MCF 10A (cell line): Measurements from ENCODE around the gene KAZALD1. TPM values are rescaled to one million over a fixed set of nuclear protein-coding genes. Genes with fewer than 3 reads are reported as not detected.

Experiments
- BruUV-seq: library from RNA; stranded (reverse); fragments of 400-500 nt; replicated peaks from 2 replicates; lab custom pipeline; 2021; lab: Mats Ljungman, UMichigan
- CTCF ChIA-PET: fragments of 300-600 bp; sonication (Branson Sonifier 250); formaldehyde crosslinking; extraction: SDS; loops from one replicate; lab custom pipeline; 2021; ENCODE audit warnings: antibody characterized with exemption, inconsistent platforms; lab: Yijun Ruan, JAX
- POLR2A ChIA-PET: fragments of 300-600, 350-650 bp; sonication (Branson Sonifier 250); formaldehyde crosslinking; extraction: SDS; loops from one replicate; lab custom pipeline; 2020; ENCODE audit warnings: antibody characterized with exemption, inconsistent platforms; lab: Yijun Ruan, JAX
- DNase-seq: peaks from one replicate; pipeline ENCODE4 v3.0.0-alpha.2; 2018; ENCODE audit not compliant: unreplicated experiment
- H3K27ac Mint-ChIP-seq: one replicate; pipeline ENCODE4 v1.8.0; 2022; ENCODE audit warnings: mild to moderate bottlenecking, low read depth, mixed read lengths; ENCODE audit not compliant: unreplicated experiment
- H3K27me3 Mint-ChIP-seq: one replicate; pipeline ENCODE4 v1.8.0; 2022; ENCODE audit warnings: mixed read lengths; ENCODE audit not compliant: insufficient read depth, unreplicated experiment
- H3K36me3 Mint-ChIP-seq: one replicate; pipeline ENCODE4 v1.8.0; 2022; ENCODE audit warnings: mild to moderate bottlenecking, moderate library complexity, mixed read lengths; ENCODE audit not compliant: insufficient read depth, unreplicated experiment
- H3K4me1 Mint-ChIP-seq: one replicate; pipeline ENCODE4 v1.8.0; 2022; ENCODE audit warnings: mixed read lengths; ENCODE audit not compliant: insufficient read depth, unreplicated experiment
- H3K4me3 Mint-ChIP-seq: one replicate; pipeline ENCODE4 v1.8.0; 2022; ENCODE audit warnings: mild to moderate bottlenecking, moderate library complexity, mixed read lengths; ENCODE audit not compliant: unreplicated experiment
- H3K9me3 Mint-ChIP-seq: one replicate; pipeline ENCODE4 v1.8.0; 2022; ENCODE audit warnings: mixed read lengths; ENCODE audit not compliant: unreplicated experiment
- intact Hi-C: fragments of 100-400 bp; cut with micrococcal nuclease; formaldehyde crosslinking; loops from 2 replicates; pipeline ENCODE4 v1.14.1; 2022
- total RNA-seq: library from RNA; stranded (reverse); gene quantifications from 2 replicates; pipeline ENCODE4 v1.2.3, GENCODE V29; 2022
- TF ChIP-seq, protein P1 (sequence below): fragments of 200-600 bp; IDR thresholded peaks from one replicate; pipeline ENCODE4 v1.8.0; 2022; ENCODE audit warnings: antibody characterized with exemption, mild to moderate bottlenecking; ENCODE audit not compliant: unreplicated experiment

KAZALD1 gene
- total RNA-seq, 1 experiment from 2014 or later, result 2.4 TPM

GRCh38 chr10:101046332-101047238 lies 15.2 kb upstream of the KAZALD1 start:
- no peak for DNase-seq
- intact Hi-C loops, result no loop called here
- Mint-ChIP-seq H3K27ac (no peak overlapping the region), H3K27me3 (no peaks in the 10 kb centered on the region), H3K36me3 (no peaks in the 10 kb centered on the region), H3K4me3 (no peak overlapping the region), H3K9me3 (no peaks in the 10 kb centered on the region), H3K4me1 (peaks cover 22% of the 10 kb centered on the region)
- ChIA-PET POLR2A (interaction anchor here (0.6 to 1.5 kb wide), 3 partner anchors 12 to 14 kb away, joined by 3 to 7 read pairs (median 4); no protein-coding TSS in a partner anchor), CTCF (interaction anchor here (0.6 to 13.2 kb wide), 7 partner anchors 9 to 171 kb away, joined by 3 to 234 read pairs (median 4); partner anchors contain the start of gene KAZALD1)
- TF ChIP-seq, protein P1, sequence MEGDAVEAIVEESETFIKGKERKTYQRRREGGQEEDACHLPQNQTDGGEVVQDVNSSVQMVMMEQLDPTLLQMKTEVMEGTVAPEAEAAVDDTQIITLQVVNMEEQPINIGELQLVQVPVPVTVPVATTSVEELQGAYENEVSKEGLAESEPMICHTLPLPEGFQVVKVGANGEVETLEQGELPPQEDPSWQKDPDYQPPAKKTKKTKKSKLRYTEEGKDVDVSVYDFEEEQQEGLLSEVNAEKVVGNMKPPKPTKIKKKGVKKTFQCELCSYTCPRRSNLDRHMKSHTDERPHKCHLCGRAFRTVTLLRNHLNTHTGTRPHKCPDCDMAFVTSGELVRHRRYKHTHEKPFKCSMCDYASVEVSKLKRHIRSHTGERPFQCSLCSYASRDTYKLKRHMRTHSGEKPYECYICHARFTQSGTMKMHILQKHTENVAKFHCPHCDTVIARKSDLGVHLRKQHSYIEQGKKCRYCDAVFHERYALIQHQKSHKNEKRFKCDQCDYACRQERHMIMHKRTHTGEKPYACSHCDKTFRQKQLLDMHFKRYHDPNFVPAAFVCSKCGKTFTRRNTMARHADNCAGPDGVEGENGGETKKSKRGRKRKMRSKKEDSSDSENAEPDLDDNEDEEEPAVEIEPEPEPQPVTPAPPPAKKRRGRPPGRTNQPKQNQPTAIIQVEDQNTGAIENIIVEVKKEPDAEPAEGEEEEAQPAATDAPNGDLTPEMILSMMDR, result no peak
- BruUV-seq, result no TSS peak

- Mint-ChIP-seq H3K36me3 (no peaks in the 10 kb centered on the region), H3K4me3 (no peak overlapping the region), H3K27ac (no peak overlapping the region), H3K27me3 (no peaks in the 10 kb centered on the region), H3K9me3 (no peaks in the 10 kb centered on the region), H3K4me1 (peaks cover 21% of the 10 kb centered on the region)
- intact Hi-C loops, result no loop called here
- TF ChIP-seq, protein P1, result no peak
- ChIA-PET POLR2A (interaction anchor here (0.6 to 1.4 kb wide), 2 partner anchors 12 to 15 kb away, joined by 3 to 4 read pairs; no protein-coding TSS in a partner anchor), CTCF (interaction anchor here (0.7 to 1.8 kb wide), 3 partner anchors 12 to 20 kb away, joined by 3 to 5 read pairs (median 4); no protein-coding TSS in a partner anchor)
- BruUV-seq, result no TSS peak
- DNase-seq, result no peak
Measured at GRCh38 chr10:101047268-101047667, 14.5 kb upstream of the KAZALD1 start.

DNA sequence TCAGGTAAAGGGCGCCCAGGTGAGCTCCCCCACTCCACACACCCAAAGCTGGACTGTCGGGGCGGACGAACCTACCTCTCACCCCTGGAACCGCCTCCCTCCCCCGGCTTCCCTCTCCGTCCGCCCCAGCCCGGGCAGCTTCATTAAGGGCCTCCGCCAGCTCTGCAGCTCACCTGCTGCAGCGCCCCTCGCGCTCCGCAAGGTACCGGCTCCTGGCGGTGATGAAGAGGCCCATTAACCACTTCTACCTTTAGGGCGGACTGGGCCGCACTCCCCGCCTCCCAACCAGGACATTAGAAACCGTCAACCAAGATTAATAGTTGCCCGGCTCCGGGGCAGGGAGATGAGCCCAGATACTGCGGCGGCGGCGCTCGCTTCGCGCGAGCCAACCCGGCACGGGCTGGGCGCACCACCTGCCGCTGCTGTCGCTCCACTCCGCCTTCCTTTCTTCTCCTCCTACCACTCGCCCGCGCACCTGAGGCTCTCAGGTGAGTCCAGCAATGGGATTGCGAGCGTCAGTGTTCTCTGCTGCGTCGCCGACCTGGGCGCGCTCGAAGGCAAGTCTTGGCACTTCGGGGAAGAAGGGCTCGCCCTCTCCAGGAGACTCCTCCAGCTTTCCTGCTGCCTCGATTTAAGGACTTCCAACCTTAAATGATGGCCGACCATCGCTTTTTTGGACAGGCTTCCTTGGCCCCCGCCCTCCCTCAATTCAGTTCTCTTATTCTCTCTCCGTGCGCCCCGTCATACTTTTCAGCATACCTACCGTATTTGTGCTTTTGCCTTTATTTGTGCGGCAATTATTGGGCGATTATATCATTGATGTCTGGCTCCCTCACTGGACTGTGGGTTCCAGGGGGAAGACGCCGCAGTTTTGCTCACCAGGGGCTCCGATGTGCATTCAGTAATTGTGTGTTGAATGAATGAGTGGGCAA lies 13.6 kb upstream of the KAZALD1 start:
- H3K4me1 Mint-ChIP-seq, result peaks cover 15% of the 10 kb centered on the region
- no peaks in the 10 kb centered on the region for H3K36me3 Mint-ChIP-seq
- POLR2A ChIA-PET, result interaction anchor here (0.6 kb wide), 1 partner anchor 50 kb away, joined by 3 read pairs; no protein-coding TSS in a partner anchor
- CTCF ChIA-PET, result interaction anchor here (1.2 to 13.0 kb wide), 4 partner anchors 11 to 19 kb away, joined by 4 to 151 read pairs (median 23); no protein-coding TSS in a partner anchor
- BruUV-seq, result no TSS peak
- H3K27ac Mint-ChIP-seq, result no peak overlapping the region
- no peaks in the 10 kb centered on the region for H3K9me3 Mint-ChIP-seq
- no peak overlapping the region for H3K4me3 Mint-ChIP-seq
- intact Hi-C loops, result no loop called here
- DNase-seq, result no peak
- H3K27me3 Mint-ChIP-seq, result no peaks in the 10 kb centered on the region
- TF ChIP-seq, protein P1, result no peak
